Inferior parietal cortex (tissue), 1 donor: ENCODE data around the gene GABRG3.

Experiments
- DNase-seq: peaks from one replicate; pipeline ENCODE4 v3.0.0-alpha.2; 2016; ENCODE audit errors: extremely low spot score

Gene GABRG3

DNA sequence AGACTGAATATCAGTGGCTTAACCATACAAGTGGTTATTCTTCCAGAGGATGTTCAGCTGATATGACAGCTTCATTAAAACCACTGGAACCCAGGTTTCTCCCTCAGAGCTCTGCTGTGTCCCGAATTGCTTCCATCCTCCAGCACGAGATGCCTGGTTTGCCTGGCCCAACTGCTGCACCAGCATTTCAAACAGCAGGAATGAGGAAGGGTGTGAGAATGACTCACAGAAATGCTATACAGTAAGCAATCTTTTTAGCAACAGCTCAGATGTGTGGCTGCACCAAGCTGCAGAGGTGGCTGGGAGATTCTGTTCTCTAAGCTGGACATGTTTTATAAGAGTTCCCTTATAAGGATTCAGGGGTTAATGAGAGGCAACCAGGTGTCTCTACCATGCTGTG lies 271.0 kb downstream of the GABRG3 start:
- peak; percentile 44 for DNase-seq

DNA sequence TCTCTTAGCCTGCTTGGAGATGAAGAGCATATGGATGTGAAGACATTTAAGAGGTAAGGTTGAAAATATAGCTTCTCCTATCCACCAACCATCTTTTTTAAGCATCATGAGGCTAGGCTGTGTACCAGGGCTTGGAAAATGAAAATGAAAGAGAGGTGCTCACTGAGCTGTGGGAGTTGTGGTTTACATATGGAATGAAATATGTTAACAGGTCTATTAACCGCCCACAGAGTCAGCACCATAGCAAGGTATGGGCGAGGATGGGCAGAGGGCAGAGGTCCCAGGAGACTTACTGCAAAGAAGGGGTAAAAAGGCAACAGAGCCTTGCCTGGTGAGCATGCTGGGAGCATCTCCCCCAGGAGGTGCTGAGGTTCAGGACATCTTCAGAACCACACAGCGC lies 273.1 kb downstream of the GABRG3 start:
- DNase-seq, result no peak

DNA sequence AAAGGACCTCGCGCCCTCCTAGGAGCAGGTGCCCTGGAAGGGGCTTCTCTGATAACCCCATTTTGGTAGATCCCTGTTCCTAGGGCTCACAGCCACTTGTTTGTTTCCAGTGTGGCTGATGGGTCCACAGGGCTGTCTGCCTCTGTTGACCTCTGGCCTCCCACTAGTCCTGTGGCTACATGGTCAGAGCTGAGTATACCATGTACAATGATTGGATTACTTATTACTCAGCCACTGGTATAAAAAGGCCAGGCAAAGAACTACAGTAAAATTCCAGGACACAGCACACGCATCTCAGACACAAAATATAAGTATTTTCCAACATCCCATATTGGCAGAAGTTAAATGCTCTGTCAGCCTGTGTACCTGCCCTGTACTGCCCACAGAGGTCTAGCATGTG lies 277.3 kb downstream of the GABRG3 start:
- DNase-seq, result no peak

DNA sequence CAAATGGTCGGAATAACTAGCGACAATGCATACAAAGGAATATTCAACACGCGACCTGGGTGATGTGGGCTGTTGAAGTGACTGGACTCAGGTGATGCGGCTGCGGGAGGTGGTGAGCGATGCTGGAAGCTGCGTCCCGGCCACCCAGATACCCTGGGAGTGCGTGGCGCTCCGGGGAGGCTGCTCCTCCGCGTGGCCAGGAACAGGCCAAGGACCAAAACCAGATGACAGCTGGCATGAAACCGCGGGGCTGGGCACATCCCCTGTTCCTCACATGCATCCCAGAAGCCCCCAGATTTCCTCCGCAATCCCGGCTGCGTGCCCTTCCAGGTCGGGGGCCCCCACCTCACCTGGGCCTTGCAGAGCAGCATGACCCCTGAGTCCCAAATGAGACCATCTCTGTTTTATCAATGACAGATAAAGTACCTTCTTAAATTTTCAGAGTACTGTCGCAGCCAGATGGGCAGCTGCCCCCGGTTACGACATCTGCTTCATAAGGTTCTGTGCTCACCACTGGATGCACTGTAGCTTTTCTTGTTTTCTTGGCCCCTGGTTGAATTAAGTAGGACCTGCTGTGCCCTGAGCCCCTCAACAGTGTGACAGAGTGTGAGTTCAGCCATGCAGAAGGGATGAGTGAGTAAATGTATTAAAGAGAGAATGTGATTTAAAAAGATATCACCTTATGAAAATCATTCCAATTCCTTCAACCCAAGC lies 278.2 kb downstream of the GABRG3 start:
- DNase-seq, result no peak

DNA sequence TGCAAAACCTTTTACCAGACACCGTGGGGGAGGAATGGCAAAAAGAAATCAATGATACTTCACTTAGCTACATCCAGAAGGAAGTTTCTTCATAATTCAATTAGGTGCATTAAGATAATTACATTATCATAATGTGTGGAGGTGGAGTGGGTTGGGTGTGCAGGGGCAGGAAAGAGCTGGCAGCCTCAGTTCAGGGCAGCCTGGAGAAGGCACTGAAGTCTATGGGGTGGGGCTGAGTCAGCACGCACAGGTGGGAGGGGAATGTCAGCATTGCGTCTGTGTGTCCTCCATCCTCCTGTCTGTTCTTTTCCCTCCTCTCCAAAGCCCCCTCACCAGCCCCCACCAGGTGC lies 278.8 kb downstream of the GABRG3 start:
- DNase-seq, result no peak

DNA sequence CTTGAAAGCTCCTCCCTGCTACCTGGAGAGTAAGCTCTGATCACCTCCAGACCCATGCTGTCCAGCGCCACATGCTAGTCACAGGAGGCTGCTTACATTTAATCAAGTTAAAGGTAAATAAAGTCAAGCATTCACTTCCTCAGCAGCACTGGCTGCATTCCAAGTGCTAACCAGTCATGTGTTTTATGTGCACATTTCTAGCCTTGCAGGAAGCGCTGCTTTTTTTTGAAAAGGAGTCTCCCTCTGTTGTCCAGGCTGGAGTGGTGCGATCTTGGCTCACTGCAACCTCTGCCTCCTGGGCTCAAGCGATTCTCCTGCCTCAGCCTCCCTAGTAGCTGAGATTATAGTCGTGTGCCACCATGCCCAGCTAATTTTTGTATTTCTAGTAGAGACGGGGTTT lies 279.2 kb downstream of the GABRG3 start:
- no peak for DNase-seq

DNA sequence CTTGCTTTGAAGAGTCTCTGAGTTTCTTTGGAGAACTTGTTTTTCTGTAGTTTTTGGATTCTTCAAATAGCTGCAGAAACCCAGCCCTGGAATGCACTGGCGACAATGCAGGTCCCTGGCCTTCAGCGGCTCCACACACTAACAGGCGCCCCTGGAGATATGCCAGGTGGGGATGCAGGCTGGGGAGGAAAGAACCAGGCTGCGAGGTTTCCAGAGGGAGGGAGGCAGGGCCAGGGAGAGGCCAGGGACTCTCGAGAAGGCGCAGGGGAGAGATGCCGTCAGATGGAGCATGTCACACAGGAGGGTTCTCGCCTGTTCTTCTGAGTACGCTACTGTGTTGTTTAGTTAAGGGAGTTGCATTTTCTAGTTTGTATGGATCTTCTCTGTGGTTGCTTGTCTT lies 283.1 kb downstream of the GABRG3 start:
- DNase-seq, result no peak

DNA sequence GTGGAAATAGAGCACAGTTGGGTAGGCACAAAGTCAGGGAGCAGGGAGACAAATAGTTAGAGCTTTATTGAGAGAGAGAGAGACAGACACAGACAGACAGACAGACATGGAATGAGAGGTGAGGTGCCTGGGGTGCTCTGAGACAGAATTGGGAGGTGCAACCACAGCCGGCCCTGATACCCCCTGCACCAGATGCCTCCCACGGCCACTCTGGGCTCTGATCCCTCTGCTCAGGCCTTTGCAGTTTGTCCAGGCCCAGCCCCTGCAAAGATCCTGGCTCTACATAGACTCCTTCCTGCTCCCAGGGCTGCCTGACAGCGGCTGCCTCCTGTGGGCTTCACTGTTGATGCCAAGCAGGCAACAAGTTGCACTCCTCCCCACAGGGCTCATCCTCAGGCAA lies 283.8 kb downstream of the GABRG3 start:
- no peak for DNase-seq

DNA sequence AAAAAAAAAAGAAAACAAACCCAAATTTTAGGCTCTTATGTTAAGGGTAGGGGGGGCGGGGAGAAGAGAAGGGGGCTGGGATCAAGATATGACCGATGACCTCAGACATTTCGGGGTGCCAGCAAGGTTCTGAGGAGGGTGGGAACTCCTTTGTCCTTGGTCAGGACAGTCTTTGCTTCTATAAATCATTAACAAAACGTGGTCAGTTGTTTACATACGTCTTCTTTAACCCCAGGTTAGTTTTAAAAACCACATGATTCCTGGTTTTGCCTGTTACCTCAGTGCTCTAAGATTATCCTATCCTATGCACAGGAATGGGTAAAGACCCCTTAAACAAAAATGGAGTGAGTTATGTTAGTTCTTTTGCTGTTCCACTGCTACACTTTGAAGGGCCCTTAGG lies 285.5 kb downstream of the GABRG3 start:
- DNase-seq, result no peak

DNA sequence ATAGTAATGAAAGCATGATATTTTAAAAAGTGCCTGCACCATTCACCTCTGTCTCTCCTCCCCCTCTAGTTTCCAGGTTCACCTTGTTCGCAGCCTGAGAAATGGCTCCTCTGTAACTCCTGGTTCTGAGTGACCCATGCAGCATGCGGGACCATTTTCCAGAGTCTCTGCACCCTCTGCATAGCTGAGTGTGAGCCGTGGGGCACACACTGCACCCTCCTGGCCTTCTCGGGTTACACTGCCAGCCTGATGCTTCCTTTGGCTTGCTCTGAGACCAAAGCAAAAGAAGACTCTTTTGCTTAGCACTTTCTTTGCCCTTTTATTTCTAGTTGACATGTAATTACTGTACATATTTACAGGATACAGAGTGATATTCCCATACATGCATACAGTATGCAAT lies 287.3 kb downstream of the GABRG3 start:
- no peak for DNase-seq

DNA sequence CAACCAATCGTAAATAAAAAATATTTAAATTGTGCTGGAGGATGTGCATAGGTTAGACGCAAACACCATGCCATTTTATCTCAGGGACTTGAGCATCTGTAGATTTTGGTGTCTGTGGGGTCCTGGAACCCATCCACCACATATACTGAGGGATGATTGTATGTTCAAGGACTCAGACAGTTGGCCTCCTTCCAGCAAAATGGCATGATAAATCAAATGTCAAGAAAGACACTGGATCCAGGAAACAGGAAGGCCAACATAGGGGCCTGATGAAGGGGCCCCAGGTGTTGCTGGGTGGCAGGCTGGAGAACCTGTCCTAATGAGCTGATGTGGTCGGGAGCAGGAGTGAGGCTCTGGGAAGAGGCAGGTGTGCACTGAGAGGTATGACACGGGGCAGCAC lies 289.5 kb downstream of the GABRG3 start:
- DNase-seq, result no peak

DNA sequence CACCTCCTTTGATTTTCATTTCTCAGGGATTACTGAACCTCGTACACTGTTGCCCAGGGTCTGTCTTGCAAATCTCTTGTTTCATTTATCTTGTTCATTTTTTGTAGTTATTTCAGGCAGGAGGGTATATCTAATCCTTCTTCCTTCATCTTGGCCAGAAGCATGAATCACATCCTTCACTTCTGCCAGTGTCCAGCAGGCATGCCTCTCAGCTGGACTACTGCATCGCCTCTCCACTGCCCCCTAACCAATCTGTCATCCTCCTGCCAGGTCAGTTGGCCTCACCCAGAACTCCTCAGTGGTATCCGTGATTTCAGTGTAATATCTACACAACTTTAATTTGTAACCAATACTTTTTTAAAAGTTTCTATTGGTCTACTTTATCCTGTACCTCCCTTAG lies 297.9 kb downstream of the GABRG3 start:
- no peak for DNase-seq

DNA sequence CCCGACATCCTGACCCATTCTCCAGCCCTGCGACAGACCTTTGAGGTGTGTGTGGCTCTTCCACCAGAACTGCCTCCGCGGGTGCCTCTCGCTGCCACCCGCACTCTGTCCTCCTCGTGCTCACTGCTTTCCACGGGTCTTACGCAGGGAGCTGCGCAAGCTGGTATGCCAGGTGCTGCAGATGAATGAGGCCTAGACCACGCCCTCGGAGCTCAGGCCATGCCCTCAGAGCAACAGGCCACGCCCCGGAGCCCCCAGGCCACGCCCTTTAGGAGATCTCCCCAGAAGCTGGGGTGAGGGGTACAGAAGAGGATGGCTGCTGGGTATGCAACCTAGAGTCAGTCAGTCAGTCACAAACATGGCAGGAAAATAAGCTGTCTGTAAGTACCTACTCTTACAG lies 300.3 kb downstream of the GABRG3 start:
- DNase-seq, result no peak

DNA sequence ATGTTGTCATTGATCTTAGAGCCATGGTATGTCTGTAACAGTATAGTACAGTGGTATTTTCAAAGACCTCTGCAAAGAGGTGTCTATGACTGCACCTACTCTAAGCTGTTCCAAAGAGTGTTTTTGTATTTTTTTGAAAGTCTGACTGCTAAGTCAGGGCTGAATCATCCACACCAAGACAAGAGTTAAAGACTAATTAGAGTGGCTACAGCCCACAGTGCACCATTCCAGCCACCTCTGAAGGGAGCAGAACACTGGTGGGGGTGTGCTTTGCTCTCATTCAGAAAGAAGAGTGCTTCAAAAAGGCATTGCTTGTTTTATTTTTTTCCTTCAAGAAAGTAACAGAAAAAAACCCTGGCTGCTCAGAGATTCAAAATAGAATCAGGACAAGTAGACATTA lies 301.4 kb downstream of the GABRG3 start:
- DNase-seq, result no peak

DNA sequence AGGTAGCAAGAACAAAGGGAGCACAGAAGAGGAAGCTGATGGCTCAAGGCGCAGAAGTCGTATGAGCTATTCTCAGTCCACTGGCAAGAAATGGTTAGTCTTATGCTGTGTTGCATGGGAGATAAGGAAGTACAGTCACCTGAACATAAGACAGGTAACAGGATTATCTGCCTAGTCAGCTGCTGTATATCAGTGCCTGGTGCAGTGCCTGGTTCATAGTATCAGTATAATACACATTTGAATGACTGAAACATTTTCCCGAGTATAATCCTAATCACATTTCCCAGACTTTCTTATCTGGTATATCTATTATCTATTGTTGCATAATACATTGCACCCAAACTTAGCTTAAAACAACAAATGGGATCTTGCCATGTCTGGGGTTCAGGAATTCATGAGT lies 302.5 kb downstream of the GABRG3 start:
- no peak for DNase-seq

DNA sequence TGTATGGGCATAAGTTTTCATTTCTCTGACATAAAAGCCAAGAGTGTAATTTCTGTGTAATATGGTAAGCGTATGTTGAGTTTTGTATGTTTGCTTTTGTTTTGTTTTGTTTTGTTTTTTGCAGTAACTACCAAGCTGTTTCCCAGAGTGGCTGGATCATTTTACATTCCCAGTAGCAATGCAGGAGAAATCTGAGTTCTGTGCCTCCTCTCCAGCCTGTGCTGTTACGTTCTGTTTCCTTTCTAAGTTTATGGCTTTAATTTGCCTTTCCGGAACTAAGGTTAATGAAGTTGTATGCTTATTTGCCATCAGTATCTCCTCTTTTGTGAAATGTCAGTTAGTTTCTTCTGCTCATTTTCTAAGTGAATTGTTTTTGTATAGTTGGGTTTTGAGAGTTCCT lies 307.8 kb downstream of the GABRG3 start:
- no peak for DNase-seq

DNA sequence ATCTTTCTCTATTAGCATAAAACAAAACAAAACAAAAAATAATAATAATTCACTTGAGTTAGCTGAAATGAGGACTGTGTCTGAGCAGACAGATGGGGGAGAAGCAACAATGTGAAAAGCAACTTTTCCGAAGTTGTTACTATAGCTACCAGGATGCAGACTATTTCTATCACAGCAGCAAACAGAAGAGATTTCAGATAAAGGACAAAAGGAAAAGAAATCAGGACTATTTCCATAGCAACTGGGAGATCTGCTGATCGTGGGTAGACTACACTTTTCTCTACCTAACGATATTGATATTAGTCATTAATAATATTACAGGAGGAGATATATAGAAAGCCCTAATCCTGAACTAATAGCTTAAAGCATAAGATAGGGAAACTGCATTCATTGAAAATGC lies 321.7 kb downstream of the GABRG3 start:
- DNase-seq, result no peak

DNA sequence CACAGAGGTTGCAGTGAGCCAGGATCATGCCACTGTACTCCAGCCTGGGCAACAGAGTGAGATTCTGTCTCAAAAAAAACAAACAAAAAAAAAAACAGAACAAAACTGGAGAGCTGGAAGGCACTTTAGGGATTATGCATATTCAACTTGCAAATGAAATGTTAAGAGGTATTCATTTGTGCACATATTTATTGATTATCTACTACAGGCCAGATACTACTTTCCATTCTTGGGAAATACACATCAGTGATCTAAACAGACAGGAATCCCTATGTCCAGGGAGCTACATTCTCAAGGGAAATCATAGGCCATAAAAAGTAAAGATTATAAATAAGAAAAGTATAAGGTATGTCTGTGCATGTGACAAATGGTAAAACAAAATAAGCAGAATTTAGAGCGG lies 322.6 kb downstream of the GABRG3 start:
- no peak for DNase-seq

DNA sequence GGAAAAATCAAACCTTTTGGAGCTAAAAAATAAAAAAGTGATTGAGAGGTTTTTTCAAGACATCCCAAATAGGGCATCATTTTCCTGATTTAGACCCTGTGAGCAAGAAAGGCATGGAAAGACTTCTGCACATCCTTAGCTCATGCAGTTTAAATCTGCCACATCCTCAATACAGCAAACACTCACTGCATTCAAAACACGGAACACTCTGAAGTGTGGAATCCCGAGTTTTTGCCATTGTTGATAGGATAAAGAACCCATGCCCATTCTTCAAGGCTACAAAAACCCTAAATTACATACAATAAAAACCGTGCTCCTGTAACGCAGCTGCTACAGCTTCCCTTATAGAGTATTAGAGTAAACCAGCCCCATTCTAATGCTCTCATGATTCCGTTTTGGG lies 346.8 kb downstream of the GABRG3 start:
- DNase-seq, result no peak

DNA sequence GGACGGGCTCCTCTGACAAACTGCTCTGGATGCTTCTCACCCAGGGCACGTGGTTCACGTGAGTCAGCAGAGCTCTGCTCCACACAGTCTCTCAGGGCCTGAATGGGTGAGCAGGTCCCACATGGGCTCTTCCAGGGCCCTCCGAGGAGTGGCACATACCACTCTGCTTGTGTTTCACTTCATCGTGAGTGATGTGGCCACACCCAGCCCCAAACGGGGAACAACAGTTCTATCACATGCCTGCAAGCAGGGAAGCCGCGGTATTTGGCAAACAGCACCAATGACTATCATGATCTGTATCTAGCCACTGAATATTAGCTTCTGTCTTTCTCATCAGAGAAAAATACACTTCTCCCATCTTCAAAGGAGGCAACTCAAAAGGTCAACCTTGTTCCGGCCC lies 352.8 kb downstream of the GABRG3 start:
- no peak for DNase-seq

DNA sequence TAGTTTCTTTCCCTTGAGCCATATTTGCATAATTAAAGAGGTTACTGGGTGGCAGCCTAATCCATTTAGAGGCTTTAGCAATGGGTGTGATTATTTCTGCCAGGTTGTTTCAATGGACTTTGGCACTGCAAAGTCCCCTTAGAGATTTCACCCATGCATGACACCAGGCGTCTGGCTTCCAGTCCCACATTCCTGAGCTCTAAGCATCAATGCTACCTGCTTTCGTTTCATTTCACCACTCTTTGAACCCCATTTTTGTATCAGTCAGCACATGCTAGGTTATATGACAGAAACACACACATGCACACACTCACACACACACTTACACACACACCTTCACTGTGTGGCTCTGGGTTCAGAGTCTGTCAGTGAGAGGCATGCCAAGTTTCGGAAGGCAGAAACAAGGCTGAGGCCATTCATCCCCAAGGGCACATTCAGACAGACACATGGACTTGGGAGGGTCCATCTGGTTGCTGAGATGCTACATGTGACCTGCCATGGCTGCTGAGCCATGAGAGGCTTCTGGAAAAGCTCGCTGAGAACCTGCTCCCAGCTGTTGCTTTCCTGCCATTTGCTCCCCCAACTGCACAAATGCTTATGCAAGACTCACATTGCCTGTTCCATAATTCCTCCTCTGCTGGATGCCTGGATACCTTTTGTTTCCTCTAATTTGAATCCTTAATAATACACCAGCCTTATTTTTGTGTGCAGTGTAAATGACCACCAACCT lies 354.1 kb downstream of the GABRG3 start:
- DNase-seq, result no peak

DNA sequence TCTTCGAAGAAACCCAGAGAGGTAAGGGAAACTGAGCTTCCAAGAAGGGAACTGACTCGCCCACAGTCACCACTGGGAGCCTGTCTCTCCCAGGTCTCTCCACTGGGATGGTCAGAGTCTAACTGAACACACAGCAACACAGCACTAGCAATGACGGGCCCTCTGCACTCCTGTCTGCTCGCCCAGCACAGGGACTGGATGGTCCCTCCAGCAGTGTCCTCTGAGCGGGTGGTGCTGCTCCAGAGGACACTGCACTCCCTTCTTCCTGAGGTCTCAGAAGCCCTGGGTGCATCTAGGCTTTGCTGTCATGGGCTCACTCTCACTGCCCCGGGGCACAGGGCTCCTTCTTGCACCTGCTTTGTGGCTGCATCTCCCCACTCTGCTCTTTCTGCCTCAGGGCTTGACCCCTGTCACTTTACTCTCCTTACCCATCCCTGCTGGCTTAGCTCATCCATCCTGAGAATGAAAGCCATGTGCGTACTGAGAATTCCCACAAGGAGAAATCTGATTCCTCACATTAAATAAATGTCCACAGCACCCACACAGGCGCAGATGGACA lies 356.6 kb downstream of the GABRG3 start:
- no peak for DNase-seq

DNA sequence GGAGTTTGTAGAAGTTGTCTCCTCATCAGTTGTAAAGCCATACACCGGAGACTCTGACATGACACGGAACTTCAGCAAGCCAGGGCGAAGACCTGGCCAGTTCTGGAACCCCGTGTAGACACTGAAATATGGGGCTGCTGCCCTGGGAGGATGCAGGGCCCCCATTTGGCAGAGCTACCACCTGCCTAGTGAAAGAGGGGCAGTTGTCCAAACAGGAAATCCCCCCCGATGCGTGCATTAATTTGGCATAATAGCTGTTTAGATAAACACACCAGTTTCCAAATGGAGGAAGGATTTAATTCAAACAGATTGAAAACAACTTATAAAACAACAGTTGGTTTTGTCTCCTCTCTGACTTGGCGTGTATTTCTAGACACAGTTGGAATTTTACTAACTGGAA lies 357.2 kb downstream of the GABRG3 start:
- DNase-seq, result no peak

DNA sequence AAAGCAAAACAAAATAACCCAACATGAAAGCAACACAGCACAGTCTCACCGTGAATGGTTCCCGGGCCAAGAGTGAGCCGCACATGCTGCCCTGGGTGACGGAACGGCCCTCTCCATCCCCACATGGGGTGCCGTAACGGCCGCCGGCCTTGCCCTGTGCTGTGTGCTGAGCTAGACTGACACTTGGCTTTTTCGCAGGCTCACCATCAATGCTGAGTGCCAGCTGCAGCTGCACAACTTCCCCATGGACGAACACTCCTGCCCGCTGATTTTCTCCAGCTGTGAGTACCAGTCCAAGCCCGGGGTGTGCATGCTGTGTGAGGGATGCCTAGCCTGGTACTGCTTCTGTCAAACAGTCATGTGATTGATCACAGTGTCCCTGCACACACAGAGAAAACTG lies 357.6 kb downstream of the GABRG3 start:
- DNase-seq, result peak; percentile 11
